ENCODE results near the gene NELL1.

GRCh38 chr11:20964985-20965384 lies 295.6 kb downstream of the NELL1 start:
- TF ChIP-seq CTCF (IDR thresholded peaks at IDR 0.05 in 4 of 5, conservative IDR thresholded peaks at IDR 0.05 in 1 of 5) (no peak), POLR2A (IDR thresholded peaks at IDR 0.05) (no peak)
